Jurkat, Clone E6-1 (cell line): ENCODE measurements around the gene CTNND2.

Experiments
- DNase-seq: peaks from one replicate; pipeline ENCODE4 v3.0.0-alpha.2; 2011; ENCODE audit warnings: low read depth, low spot score
- H3K4me3 ChIP-seq: 2 replicates; pipeline ENCODE4 v1.5.1; 2011; ENCODE audit warnings: mild to moderate bottlenecking, low read length, control low read depth, moderate library complexity

CTNND2 gene

GRCh38 chr5:11268891-11269290, 635.4 kb downstream of the CTNND2 start:
- no peak for DNase-seq
- no peak overlapping the region for H3K4me3 ChIP-seq

DNA sequence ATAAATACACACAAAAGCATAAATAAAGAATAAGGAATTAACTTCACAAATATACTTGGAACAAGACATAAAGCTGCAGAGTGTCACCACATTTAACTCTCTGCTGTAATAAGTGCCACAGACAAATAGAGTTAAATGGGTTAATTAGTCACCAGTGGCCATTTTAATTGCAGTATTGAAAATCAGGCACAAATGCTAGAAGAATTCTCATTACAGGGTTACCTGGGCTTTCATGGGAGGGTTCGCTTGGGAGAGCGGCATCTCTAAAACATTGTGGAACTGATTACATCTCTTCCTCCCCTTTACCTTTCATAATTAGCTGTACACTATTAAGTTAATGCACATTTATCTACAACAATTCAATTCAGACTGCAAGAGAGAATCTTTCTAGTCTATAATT, 637.9 kb downstream of the CTNND2 start:
- DNase-seq, result no peak
- H3K4me3 ChIP-seq, result no peak overlapping the region

GRCh38 chr5:11261241-11261640, 643.0 kb downstream of the CTNND2 start:
- DNase-seq, result no peak
- H3K4me3 ChIP-seq, result no peak overlapping the region

DNA sequence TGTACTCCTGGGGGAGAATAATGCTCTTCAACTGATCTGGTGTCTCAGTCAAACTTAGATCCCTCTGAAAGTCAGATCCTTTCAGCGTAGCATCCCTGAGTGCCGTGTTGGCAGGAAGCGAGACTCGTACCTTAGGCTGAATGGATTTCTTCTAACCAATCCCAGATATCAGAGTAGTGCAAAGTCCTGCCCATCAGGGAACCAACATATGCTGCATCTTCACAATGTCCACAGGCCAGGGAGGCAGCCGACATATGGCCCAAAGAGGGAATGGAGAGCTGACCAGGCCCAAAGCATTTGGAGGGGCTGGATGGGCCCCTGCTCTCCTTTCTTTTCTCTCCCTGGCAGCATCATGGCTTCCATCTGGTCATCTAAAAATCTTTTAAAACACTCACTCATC, 646.2 kb downstream of the CTNND2 start:
- DNase-seq, result no peak
- H3K4me3 ChIP-seq, result no peak overlapping the region

DNA sequence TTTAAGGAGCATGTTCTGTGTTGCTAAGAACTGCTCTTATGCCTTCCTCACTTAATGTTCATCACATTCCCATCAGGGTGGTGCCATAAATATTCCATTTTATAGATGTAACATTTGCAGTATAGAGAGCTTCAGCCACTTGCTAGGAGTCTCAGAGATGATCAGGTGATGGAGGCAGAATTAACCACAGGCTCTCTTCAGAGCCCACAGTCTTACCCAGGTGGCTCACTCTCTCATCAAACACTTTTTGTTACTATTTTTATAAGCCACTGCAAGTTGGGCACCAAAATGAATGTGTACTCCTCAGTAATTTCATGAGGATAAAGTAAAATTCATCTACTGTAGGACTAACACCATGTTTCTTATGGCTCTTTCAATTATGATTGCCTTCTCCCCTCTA, 651.7 kb downstream of the CTNND2 start:
- H3K4me3 ChIP-seq, result no peak overlapping the region
- DNase-seq, result no peak

DNA sequence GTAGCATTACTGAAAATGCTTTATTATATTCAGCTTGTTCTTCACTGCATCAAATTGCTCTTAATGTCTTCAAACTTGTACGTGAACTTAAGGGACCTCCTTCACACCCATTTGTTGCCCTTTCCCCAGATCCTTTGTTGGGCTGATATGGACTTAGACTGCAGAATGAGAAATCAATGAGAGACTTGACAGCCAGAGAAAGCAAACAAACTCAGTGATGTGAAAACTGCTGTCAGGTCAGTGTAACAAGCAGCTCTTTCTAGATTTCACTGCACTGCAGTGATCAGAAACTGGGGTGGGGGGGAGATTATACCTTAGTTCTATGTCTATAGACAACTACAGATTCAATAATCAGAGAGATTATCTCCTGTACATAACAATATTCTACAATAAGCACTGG, 652.2 kb downstream of the CTNND2 start:
- no peak overlapping the region for H3K4me3 ChIP-seq
- no peak for DNase-seq

GRCh38 chr5:11251247-11251646, 653.0 kb downstream of the CTNND2 start:
- no peak overlapping the region for H3K4me3 ChIP-seq
- DNase-seq, result no peak

DNA sequence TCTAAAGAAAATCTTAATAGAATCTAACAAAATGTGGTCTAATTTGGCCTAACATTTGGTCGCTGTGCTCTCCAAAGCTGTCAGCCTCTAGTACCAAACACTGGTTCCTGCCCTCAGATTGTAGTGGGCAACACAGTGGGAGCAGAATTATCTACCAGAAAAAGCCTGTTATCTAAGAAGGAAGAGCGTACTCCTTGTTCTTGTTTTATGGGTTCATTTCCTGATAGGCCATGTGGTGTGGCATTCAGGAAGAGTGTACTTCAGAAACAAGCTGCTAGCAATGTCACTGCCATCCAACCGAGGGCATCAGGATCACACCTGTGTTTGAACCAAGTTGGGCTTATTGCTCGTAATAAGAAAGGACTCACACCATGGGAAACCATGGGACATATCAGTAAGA, 655.3 kb downstream of the CTNND2 start:
- H3K4me3 ChIP-seq, result no peak overlapping the region
- DNase-seq, result no peak

- no peak overlapping the region for H3K4me3 ChIP-seq
- no peak for DNase-seq
Observed at GRCh38 chr5:11247224-11247623, 657.0 kb downstream of the CTNND2 start.

- H3K4me3 ChIP-seq, result no peak overlapping the region
- DNase-seq, result no peak
Observed at GRCh38 chr5:11240293-11241190, 663.7 kb downstream of the CTNND2 start.

DNA sequence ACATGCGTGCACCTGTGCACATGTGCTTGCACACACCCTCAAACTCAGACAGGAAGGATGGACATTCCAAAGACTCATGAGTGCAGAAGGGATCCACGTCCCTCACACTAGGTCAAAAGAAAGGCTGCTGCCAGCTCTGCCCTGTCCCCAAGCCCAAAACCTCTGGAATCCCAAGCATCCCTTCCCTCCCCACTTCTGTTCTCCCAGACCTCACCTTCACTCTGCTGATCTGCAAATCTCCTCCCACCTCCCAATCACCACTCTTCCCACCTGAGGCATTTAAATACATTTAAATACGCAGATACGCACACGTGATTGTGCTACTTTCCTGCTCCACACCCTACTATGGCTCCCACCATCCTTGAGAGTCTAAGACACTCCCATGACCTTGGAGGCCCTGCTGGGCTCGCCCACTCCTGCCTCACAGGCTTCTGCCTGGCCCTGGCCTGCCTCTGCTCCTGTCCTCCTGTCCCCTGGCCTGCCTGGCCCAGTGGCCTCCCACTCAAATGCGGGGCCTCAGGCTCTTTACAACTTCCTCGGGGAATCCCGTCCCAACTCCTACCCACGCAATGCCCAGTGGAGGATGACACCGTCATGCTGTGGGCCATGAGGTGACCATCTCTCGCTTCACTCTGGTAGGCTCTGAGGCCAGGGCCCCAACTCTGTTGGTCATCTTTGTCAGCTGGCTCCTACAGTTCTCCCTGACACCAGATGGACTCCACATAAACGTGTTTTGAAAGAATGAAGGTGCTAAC, 664.8 kb downstream of the CTNND2 start:
- no peak for DNase-seq
- no peak overlapping the region for H3K4me3 ChIP-seq

DNA sequence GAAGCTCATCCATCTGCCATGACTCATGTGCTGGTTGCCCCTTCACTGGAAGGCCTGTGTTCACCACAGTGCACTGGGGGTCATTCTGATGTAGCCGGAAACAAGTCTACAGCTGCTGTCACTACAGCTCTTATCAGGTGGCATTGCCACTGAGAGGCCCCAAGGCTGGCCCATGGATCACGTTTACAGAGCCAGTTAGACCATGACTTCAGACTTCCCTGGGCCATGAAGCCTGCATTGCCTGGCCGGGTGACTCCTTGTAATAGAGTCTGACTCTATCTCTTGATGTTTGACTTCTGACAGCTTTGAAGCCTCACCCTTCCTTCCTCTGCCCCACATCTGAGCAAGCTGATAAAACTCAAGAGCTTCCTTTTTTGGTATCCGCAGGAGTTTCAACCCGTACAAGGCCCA, 669.7 kb downstream of the CTNND2 start:
- no peak overlapping the region for H3K4me3 ChIP-seq
- peak; percentile 88 for DNase-seq

GRCh38 chr5:11230890-11231289, 673.4 kb downstream of the CTNND2 start:
- H3K4me3 ChIP-seq, result no peak overlapping the region
- DNase-seq, result no peak

DNA sequence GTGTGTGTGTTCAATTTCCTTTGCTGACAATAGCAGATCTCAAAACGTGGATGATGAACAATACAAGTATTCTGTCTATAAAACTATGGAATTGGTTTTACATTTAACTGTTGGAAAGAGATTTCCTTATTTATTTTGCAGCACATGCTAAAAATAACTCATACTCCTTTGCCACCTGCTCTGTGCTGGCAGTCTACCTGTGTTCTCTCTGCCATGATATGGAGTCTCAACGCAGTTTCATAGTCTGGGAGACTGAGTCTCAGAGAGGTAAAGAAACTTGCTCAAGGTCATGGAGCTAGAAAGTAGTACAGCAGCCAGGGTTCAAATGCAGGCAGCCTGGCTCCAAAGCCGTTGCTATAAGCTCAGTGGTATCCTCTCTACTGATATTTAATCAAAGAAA, 677.2 kb downstream of the CTNND2 start:
- DNase-seq, result no peak
- H3K4me3 ChIP-seq, result no peak overlapping the region

DNA sequence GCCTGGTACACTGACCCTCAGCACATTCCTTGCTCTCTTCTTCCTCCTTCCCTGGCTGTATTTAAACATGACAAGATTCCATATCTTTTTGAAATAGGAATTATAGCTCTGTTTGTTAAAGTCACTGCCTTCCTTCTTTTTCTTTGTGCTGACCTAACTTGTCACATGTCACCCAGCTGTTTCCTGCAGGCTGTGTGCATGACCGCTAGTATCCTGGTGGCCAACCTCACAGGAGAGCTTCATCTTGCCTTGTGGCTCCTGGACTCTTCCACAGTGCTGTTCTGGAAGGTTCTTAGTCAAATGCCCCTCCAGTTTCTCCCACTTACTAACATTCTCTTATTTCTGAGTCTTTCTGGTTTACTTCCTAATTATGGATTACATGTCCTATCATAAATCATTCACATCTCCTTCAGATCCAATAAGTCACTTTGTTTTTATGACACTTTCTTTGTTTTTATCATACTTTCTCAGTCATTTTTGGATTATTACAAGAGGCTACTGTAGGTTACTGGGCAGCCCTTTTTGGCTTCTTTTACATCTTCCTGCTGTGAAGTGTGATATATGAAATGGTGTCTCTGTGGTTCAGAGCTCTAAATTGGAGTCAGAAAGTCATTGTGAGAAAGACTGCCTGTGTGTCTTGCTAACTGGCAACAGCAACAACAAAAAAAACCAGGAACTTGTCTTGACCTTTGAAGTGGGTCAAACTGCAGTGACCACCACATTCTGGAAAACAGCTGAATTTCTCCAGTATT, 679.6 kb downstream of the CTNND2 start:
- no peak overlapping the region for H3K4me3 ChIP-seq
- DNase-seq, result no peak

DNA sequence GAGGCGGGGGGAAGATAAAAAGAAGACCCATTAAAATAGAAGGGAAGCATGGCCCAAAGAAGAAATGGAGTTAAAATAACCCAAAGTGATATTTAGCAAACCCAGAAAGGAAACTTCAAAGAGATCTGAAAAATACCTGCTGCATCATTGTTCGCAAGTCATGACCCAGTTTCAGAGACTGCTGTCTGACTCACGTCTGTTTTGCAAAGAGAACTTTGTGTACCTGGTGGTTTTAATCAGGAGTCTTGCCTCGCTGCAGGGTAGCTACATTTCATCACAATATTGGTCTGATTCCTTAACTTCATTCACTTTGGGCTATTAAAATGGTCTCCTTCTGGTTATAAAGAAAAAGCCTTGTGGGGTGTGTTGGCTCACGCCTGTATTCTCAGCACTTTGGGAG, 682.1 kb downstream of the CTNND2 start:
- no peak overlapping the region for H3K4me3 ChIP-seq
- DNase-seq, result no peak

DNA sequence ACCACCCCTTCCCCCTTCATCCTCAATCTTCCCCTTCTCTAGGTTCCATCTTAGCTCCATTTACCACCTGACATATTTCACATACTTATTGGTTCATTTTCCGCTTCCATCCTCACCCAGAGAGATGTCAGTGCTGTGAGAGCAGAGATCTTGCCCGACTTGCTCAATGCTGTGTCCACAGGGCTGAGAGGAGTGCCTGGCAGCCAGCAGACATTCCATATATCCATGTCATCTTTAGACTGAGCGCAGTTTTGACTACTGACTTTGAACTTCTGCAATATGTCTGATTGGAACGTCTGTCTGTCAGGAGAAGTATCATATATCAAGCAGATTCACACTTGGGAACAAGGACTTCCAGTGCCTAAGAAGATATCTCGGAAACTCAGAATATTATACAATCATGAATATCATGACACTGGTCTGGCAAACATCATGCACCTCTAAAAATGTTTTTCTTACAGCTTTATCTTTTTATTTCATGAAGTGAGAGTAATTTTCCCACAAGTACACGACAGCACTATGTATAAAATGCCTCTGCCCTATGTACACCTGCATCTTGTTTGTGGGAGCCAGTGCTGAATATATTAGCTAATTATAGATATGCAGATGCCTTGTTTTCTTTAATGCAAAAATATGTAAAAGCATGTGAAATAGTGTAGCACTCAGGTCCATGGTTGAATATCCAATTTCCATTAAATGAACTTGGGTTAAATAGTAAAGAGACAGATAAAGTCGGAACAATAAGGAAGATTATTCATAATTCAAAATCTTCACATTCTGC, 689.2 kb downstream of the CTNND2 start:
- DNase-seq, result no peak
- no peak overlapping the region for H3K4me3 ChIP-seq

DNA sequence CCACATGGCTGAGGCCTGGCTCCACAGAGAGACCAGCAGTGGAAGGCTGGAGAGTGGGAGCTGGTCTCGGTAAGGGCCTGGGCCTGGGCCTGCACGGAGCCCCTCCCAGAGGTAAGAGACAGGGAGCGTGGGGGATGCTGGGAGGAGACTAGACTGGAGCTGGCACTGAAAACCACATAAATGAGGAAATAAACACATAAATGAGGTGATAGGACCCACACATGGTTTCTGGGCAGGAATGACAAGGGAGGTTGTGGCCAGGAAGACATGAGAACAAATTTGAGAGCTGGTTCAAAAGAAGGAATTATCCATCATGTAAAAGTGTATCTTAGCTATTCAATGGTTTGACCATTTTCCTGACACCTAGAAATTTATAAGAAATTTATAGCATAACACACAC, 691.5 kb downstream of the CTNND2 start:
- H3K4me3 ChIP-seq, result no peak overlapping the region
- DNase-seq, result no peak

GRCh38 chr5:11197726-11198125, 706.5 kb downstream of the CTNND2 start:
- H3K4me3 ChIP-seq, result no peak overlapping the region
- DNase-seq, result no peak
